KMS-11 (cell line): ENCODE data around the gene GDI2.

ENCODE experiments used
- H2AFZ ChIP-seq: fragments of 200-600 bp; sonication (generic); 2 replicates; pipeline ENCODE4 v1.6.1; 2016; ENCODE audit warnings: antibody characterized with exemption, mixed run types, low read depth
- H3K27ac ChIP-seq: fragments of 200-600 bp; sonication (generic); 2 replicates; pipeline ENCODE4 v1.6.1; 2016; ENCODE audit warnings: mild to moderate bottlenecking, mixed run types
- H3K27me3 ChIP-seq: fragments of 200-600 bp; sonication (generic); 2 replicates; pipeline ENCODE4 v1.6.1; 2017; ENCODE audit warnings: mild to moderate bottlenecking, low read depth, mixed run types, moderate library complexity; ENCODE audit not compliant: insufficient read depth
- H3K36me3 ChIP-seq: fragments of 200-600 bp; sonication (generic); 2 replicates; pipeline ENCODE4 v1.6.1; 2017; ENCODE audit warnings: mild to moderate bottlenecking, mixed run types; ENCODE audit not compliant: insufficient read depth
- H3K4me1 ChIP-seq: fragments of 200-600 bp; sonication (generic); 2 replicates; pipeline ENCODE4 v1.6.1; 2016; ENCODE audit warnings: mild to moderate bottlenecking, low read depth, mixed run types; ENCODE audit not compliant: poor library complexity, severe bottlenecking
- H3K4me2 ChIP-seq: fragments of 200-600 bp; sonication (generic); 2 replicates; pipeline ENCODE4 v1.7.0; 2016; ENCODE audit warnings: mild to moderate bottlenecking, mixed run types
- H3K4me3 ChIP-seq: fragments of 200-600 bp; sonication (generic); IDR thresholded peaks from 2 replicates; pipeline ENCODE4 v1.6.1; 2017; ENCODE audit warnings: low read depth, low read length, mixed read lengths; ENCODE audit not compliant: insufficient read depth
- H3K79me2 ChIP-seq: fragments of 200-600 bp; sonication (generic); 2 replicates; pipeline ENCODE4 v1.6.1; 2016; ENCODE audit warnings: low read depth, mixed run types; ENCODE audit not compliant: insufficient read depth
- H3K9ac ChIP-seq: fragments of 200-600 bp; sonication (generic); 2 replicates; pipeline ENCODE4 v1.6.1; 2016; ENCODE audit warnings: mild to moderate bottlenecking, mixed run types
- H4K20me1 ChIP-seq: fragments of 200-600 bp; sonication (generic); 2 replicates; pipeline ENCODE4 v1.6.1; 2016; ENCODE audit warnings: mild to moderate bottlenecking, mixed run types; ENCODE audit not compliant: insufficient read depth
- TF ChIP-seq, protein P1 (sequence below): fragments of 200-600 bp; sonication (generic); conservative IDR thresholded peaks from 2 replicates; pipeline ENCODE4 v1.6.1; 2017; ENCODE audit warnings: low read depth, mild to moderate bottlenecking, antibody characterized with exemption, low read length, moderate library complexity, mixed read lengths

The GDI2 gene

GRCh38 chr10:5835446-5836095, 22.3 kb upstream of the GDI2 start:
- Histone ChIP-seq H3K4me2 (no peak overlapping the region), H3K27me3 (no peaks in the 10 kb centered on the region), H2AFZ (no peak overlapping the region), H3K9ac (no peak overlapping the region), H3K4me3 (no peak overlapping the region), H3K4me1 (no peaks in the 10 kb centered on the region), H3K27ac (no peak overlapping the region), H3K36me3 (no peaks in the 10 kb centered on the region), H4K20me1 (no peaks in the 10 kb centered on the region), H3K79me2 (no peaks in the 10 kb centered on the region)
- TF ChIP-seq, protein P1, sequence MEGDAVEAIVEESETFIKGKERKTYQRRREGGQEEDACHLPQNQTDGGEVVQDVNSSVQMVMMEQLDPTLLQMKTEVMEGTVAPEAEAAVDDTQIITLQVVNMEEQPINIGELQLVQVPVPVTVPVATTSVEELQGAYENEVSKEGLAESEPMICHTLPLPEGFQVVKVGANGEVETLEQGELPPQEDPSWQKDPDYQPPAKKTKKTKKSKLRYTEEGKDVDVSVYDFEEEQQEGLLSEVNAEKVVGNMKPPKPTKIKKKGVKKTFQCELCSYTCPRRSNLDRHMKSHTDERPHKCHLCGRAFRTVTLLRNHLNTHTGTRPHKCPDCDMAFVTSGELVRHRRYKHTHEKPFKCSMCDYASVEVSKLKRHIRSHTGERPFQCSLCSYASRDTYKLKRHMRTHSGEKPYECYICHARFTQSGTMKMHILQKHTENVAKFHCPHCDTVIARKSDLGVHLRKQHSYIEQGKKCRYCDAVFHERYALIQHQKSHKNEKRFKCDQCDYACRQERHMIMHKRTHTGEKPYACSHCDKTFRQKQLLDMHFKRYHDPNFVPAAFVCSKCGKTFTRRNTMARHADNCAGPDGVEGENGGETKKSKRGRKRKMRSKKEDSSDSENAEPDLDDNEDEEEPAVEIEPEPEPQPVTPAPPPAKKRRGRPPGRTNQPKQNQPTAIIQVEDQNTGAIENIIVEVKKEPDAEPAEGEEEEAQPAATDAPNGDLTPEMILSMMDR, result no peak

DNA sequence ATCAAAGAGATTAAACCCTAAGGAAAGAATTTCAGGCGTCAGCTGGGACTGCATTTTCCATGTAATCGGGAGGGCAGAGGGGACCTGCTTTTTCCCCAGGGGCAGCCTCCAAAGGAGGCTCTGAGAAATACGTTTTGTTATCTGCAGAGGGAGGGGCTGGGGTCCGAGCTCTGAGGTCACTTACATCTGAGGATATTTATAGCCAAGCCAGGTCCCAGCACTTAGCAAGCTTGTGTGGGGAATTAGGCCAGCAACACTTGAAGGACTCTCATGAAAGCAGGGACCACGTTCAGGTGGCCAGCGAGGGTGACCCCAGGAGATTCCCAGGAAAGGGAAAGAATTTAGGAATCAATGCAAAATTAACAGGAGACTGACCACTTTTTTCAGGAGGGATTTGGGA, 20.6 kb upstream of the GDI2 start:
- Histone ChIP-seq H3K79me2 (no peaks in the 10 kb centered on the region), H3K27me3 (no peaks in the 10 kb centered on the region), H3K4me1 (no peaks in the 10 kb centered on the region), H3K9ac (no peak overlapping the region), H4K20me1 (no peaks in the 10 kb centered on the region), H3K27ac (no peak overlapping the region), H3K36me3 (no peaks in the 10 kb centered on the region), H3K4me2 (no peak overlapping the region), H3K4me3 (no peak overlapping the region), H2AFZ (no peak overlapping the region)
- TF ChIP-seq, protein P1, result no peak

GRCh38 chr10:5832946-5833345, 19.7 kb upstream of the GDI2 start:
- no peaks in the 10 kb centered on the region for H4K20me1 ChIP-seq
- no peaks in the 10 kb centered on the region for H3K4me1 ChIP-seq
- H3K4me3 ChIP-seq, result no peak overlapping the region
- H3K4me2 ChIP-seq, result no peak overlapping the region
- H2AFZ ChIP-seq, result no peak overlapping the region
- H3K36me3 ChIP-seq, result no peaks in the 10 kb centered on the region
- H3K9ac ChIP-seq, result no peak overlapping the region
- no peaks in the 10 kb centered on the region for H3K27me3 ChIP-seq
- TF ChIP-seq, protein P1, result no peak
- H3K79me2 ChIP-seq, result no peaks in the 10 kb centered on the region
- no peak overlapping the region for H3K27ac ChIP-seq

DNA sequence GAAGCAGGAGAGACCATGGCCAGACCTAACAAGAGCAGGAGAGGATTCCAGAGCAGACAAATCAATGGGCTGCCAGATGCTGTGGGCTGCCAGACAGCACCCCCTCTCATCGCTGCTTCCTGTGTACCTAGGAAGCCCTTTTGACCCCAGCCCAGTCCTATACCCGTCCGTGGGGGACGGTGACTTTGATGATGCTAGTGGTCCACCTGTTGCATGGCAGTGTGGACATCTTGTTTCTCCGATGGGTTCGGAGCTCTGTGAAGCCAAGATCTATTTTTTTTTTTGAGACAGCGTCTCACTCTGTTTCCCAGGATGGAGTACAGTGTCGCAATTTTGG, 18.2 kb upstream of the GDI2 start:
- TF ChIP-seq, protein P1, result no peak
- H3K4me2 ChIP-seq, result no peak overlapping the region
- H3K27me3 ChIP-seq, result no peaks in the 10 kb centered on the region

More for the DNA sequence above, 18.2 kb upstream of the GDI2 start:
- no peaks in the 10 kb centered on the region for H3K36me3 ChIP-seq
- H3K4me1 ChIP-seq, result no peaks in the 10 kb centered on the region
- H3K9ac ChIP-seq, result no peak overlapping the region
- no peaks in the 10 kb centered on the region for H3K79me2 ChIP-seq
- H3K4me3 ChIP-seq, result no peak overlapping the region
- H3K27ac ChIP-seq, result no peak overlapping the region
- H4K20me1 ChIP-seq, result no peaks in the 10 kb centered on the region
- no peak overlapping the region for H2AFZ ChIP-seq
